HL-60 (cell line): Measurements from ENCODE around the gene DMBX1.

ENCODE experiments used
- DNase-seq, 2 experiments: peaks; one replicate each; pipeline ENCODE4 v3.0.0-alpha.2; 2010 to 2020; ENCODE audit warnings: low read depth in 1 of 2, low spot score in 1 of 2
- H3K27ac ChIP-seq: fragments of 250-450 bp; sonication (Bioruptor Pico); replicated peaks from 2 replicates; pipeline ENCODE4 v1.5.1; 2020; ENCODE audit warnings: mild to moderate bottlenecking, moderate library complexity
- H3K27me3 ChIP-seq: fragments of 250-450 bp; sonication (Bioruptor Pico); 2 replicates; pipeline ENCODE4 v1.5.1; 2021; ENCODE audit warnings: mild to moderate bottlenecking, moderate library complexity; ENCODE audit not compliant: insufficient read depth, poor library complexity, severe bottlenecking
- H3K4me3 ChIP-seq: replicated peaks from 2 replicates; pipeline ENCODE4 v1.5.1; 2011; ENCODE audit warnings: mild to moderate bottlenecking, control low read depth, low read length; ENCODE audit not compliant: insufficient read depth
- CTCF ChIP-seq: IDR thresholded peaks from one replicate; pipeline ENCODE4 v1.5.1; 2011; ENCODE audit warnings: low read length, control low read depth, inconsistent platforms; ENCODE audit not compliant: insufficient read depth
- GABPA ChIP-seq: IDR thresholded peaks from 2 replicates; pipeline ENCODE4 v1.6.1; 2012; ENCODE audit warnings: low read depth
- POLR2AphosphoS5 ChIP-seq: IDR thresholded peaks from 2 replicates; pipeline ENCODE4 v1.6.1; 2012; ENCODE audit warnings: low read depth
- REST ChIP-seq: IDR thresholded peaks from 2 replicates; pipeline ENCODE4 v1.6.1; 2012; ENCODE audit warnings: low read depth; ENCODE audit not compliant: insufficient replicate concordance
- SPI1 ChIP-seq: IDR thresholded peaks from 2 replicates; pipeline ENCODE4 v1.6.1; 2012; ENCODE audit warnings: low read depth, mild to moderate bottlenecking, borderline replicate concordance

The DMBX1 gene

GRCh38 chr1:46472498-46473181 lies 17.0 kb upstream of the DMBX1 start:
- TF ChIP-seq REST (no peak), CTCF (no peak), POLR2AphosphoS5 (no peak), GABPA (no peak), SPI1 (no peak)
- H3K27ac ChIP-seq = no peak overlapping the region
- peaks cover 7% of the 10 kb centered on the region for H3K27me3 ChIP-seq
- H3K4me3 ChIP-seq = no peak overlapping the region
- no peak for DNase-seq

GRCh38 chr1:46473991-46474390 lies 15.6 kb upstream of the DMBX1 start:
- Histone ChIP-seq H3K27me3 (peaks cover 3% of the 10 kb centered on the region), H3K27ac (no peak overlapping the region), H3K4me3 (no peak overlapping the region)
- TF ChIP-seq CTCF = no peak
- no peak for TF ChIP-seq POLR2AphosphoS5
- TF ChIP-seq REST = no peak
- no peak for TF ChIP-seq GABPA
- TF ChIP-seq SPI1 = no peak
- DNase-seq = no peak

GRCh38 chr1:46474570-46474969 lies 15.1 kb upstream of the DMBX1 start:
- H3K27me3 ChIP-seq = peaks cover 3% of the 10 kb centered on the region
- H3K27ac ChIP-seq = no peak overlapping the region
- H3K4me3 ChIP-seq = no peak overlapping the region
- DNase-seq = no peak
- TF ChIP-seq POLR2AphosphoS5 (no peak), REST (no peak)
